Endothelial cell (in vitro differentiated cells): Measurements from ENCODE around the gene SLC22A4. TPM values are rescaled to one million over a fixed set of nuclear protein-coding genes. Genes with fewer than 3 reads are reported as not detected.

Experiments
- DNase-seq: peaks from one replicate; pipeline ENCODE4 v3.0.0; 2021; ENCODE audit warnings: low spot score
- H3K27ac Mint-ChIP-seq: one replicate; pipeline ENCODE4 v1.8.0; 2021; ENCODE audit warnings: mixed read lengths, inconsistent platforms; ENCODE audit not compliant: unreplicated experiment
- H3K27me3 Mint-ChIP-seq: one replicate; pipeline ENCODE4 v1.8.0; 2021; ENCODE audit warnings: mild to moderate bottlenecking, moderate library complexity, mixed read lengths, inconsistent platforms; ENCODE audit not compliant: unreplicated experiment
- H3K36me3 Mint-ChIP-seq: one replicate; pipeline ENCODE4 v1.8.0; 2021; ENCODE audit warnings: mild to moderate bottlenecking, low read depth, mixed read lengths, inconsistent platforms; ENCODE audit not compliant: unreplicated experiment
- H3K4me1 Mint-ChIP-seq: one replicate; pipeline ENCODE4 v1.8.0; 2021; ENCODE audit warnings: mild to moderate bottlenecking, mixed read lengths, inconsistent platforms; ENCODE audit not compliant: unreplicated experiment
- H3K4me3 Mint-ChIP-seq: one replicate; pipeline ENCODE4 v1.8.0; 2021; ENCODE audit warnings: mild to moderate bottlenecking, mixed read lengths, inconsistent platforms; ENCODE audit not compliant: unreplicated experiment
- H3K9me3 Mint-ChIP-seq: one replicate; pipeline ENCODE4 v1.8.0; 2021; ENCODE audit warnings: mixed read lengths, inconsistent platforms; ENCODE audit not compliant: unreplicated experiment
- total RNA-seq: library from RNA; stranded (reverse); fragmentation: NEBNext Ultra II Directional; extraction: Animal tissue kit (Norgen Biotek cat#: 25700); gene quantifications from one replicate; pipeline ENCODE4 v1.2.1, GENCODE V29; 2021; ENCODE audit not compliant: unreplicated experiment
- TF ChIP-seq, protein P1 (sequence below): fragments of 200-600 bp; sonication (generic); IDR thresholded peaks from one replicate; pipeline ENCODE4 v1.5.0; 2021; ENCODE audit warnings: antibody characterized with exemption; ENCODE audit not compliant: unreplicated experiment

The SLC22A4 gene
- total RNA-seq, 1 donor from 2014 or later = 0.13 TPM

DNA sequence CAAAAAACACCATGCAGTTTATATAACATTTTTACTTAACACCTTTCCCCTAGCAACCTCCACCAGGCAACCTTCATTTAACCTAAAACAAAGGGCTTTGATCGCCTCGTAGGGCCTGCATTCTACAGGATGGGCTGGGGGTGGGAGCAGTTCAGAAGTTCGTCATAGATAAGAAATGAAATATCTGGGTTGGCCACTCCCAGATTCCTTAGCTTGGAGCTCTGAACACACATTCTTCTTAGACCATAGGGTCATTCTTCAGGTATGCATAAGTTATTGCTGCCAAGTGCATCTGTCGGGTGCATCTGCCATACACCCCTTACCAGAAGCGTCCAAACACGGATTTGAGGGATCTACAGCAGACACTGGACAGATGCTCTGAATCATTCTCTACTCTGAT is 71.0 kb downstream of the SLC22A4 start:
- peaks cover 3% of the 10 kb centered on the region for H3K4me1 Mint-ChIP-seq
- H3K27me3 Mint-ChIP-seq = peaks cover 2% of the 10 kb centered on the region
- DNase-seq = no peak
- TF ChIP-seq, protein P1, sequence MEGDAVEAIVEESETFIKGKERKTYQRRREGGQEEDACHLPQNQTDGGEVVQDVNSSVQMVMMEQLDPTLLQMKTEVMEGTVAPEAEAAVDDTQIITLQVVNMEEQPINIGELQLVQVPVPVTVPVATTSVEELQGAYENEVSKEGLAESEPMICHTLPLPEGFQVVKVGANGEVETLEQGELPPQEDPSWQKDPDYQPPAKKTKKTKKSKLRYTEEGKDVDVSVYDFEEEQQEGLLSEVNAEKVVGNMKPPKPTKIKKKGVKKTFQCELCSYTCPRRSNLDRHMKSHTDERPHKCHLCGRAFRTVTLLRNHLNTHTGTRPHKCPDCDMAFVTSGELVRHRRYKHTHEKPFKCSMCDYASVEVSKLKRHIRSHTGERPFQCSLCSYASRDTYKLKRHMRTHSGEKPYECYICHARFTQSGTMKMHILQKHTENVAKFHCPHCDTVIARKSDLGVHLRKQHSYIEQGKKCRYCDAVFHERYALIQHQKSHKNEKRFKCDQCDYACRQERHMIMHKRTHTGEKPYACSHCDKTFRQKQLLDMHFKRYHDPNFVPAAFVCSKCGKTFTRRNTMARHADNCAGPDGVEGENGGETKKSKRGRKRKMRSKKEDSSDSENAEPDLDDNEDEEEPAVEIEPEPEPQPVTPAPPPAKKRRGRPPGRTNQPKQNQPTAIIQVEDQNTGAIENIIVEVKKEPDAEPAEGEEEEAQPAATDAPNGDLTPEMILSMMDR = no peak
- no peak overlapping the region for H3K4me3 Mint-ChIP-seq
- H3K27ac Mint-ChIP-seq = no peak overlapping the region
- no peaks in the 10 kb centered on the region for H3K36me3 Mint-ChIP-seq
- H3K9me3 Mint-ChIP-seq = no peaks in the 10 kb centered on the region

DNA sequence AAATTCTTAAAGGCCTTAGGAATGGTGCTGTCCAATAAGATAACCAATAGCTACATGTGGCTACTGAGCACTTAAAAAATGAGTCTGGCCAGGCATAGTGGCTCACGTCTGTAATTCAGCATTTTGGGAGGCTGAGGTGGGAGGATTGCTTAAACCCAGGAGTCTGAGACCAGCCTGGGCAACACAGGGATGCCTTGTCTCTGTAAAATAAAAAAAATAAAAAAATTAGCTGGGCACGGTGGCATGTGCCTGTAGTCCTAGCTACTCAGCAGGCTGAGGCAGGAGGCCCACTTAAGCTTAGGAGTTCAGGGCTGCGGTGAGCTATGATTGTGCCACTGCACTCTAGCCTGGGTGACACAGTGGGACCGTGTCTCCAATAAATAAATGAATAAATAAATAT is 74.0 kb downstream of the SLC22A4 start:
- no peak for DNase-seq
- TF ChIP-seq, protein P1 = no peak
- peaks cover 3% of the 10 kb centered on the region for H3K4me1 Mint-ChIP-seq
- H3K27ac Mint-ChIP-seq = no peak overlapping the region
- no peak overlapping the region for H3K4me3 Mint-ChIP-seq
- no peaks in the 10 kb centered on the region for H3K9me3 Mint-ChIP-seq
- peaks cover 6% of the 10 kb centered on the region for H3K27me3 Mint-ChIP-seq
- no peaks in the 10 kb centered on the region for H3K36me3 Mint-ChIP-seq

DNA sequence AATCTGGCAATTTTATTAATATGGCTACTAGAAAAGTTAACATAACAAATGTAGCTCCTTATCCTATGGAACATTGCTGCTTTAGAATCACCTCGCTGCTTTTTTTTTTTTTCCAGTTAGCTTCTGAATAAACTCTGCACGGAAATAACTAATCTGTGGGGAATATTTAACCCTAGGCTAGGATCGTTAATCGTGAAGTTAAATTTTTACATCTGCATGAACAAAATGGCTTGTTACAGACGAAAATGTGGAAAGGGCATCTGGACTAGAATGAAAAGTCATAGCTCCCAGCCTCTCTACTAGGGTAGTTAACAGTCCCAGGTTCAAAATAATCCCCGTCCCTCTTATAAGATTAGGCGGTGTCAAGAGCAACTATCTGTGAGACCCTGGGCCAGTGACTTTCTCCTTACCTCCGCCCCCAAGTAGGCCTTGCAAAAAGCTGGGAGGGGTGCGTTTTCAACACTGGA is 74.8 kb downstream of the SLC22A4 start:
- no peaks in the 10 kb centered on the region for H3K36me3 Mint-ChIP-seq
- H3K4me1 Mint-ChIP-seq = peaks cover 3% of the 10 kb centered on the region
- no peak overlapping the region for H3K27ac Mint-ChIP-seq
- peaks cover 6% of the 10 kb centered on the region for H3K27me3 Mint-ChIP-seq
- H3K9me3 Mint-ChIP-seq = no peaks in the 10 kb centered on the region
- TF ChIP-seq, protein P1 = no peak
- DNase-seq = no peak
- H3K4me3 Mint-ChIP-seq = peak overlapping the region; percentile 86

DNA sequence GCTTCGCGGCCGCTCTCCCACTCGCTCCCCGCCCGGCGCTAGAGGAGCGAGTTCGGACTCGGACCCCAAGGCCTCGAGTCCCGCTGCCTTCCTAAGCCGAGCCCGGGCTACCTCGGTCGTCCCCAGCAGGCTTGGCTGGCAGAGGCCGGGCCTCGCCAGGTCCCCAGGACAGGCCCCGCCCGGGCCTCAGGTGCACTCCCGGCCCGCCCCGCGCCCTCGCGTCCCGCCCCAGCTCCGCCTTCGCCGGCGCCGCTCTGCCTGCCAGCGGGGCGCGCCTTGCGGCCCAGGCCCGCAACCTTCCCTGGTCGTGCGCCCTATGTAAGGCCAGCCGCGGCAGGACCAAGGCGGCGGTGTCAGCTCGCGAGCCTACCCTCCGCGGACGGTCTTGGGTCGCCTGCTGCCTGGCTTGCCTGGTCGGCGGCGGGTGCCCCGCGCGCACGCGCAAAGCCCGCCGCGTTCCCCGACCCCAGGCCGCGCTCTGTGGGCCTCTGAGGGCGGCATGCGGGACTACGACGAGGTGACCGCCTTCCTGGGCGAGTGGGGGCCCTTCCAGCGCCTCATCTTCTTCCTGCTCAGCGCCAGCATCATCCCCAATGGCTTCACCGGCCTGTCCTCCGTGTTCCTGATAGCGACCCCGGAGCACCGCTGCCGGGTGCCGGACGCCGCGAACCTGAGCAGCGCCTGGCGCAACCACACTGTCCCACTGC is 75.4 kb downstream of the SLC22A4 start, which contains the start of gene SLC22A5:
Gene SLC22A5, plus strand, starts transcription at position 237 of the 707 bp plus-strand sequence. Its CDS starts 263 bp downstream, at position 500.
- peaks cover 6% of the 10 kb centered on the region for H3K27me3 Mint-ChIP-seq
- H3K4me1 Mint-ChIP-seq = peaks cover 3% of the 10 kb centered on the region
- peak within 1 kb of the TSS; percentile 86 for H3K4me3 Mint-ChIP-seq
- no peaks in the 10 kb centered on the region for H3K9me3 Mint-ChIP-seq
- TF ChIP-seq, protein P1 = no peak
- no peaks in the 10 kb centered on the region for H3K36me3 Mint-ChIP-seq
- H3K27ac Mint-ChIP-seq = no peak within 1 kb of the TSS
- DNase-seq = peak; percentile 59
